ENCODE data around the gene TTF2.

The TTF2 gene

DNA sequence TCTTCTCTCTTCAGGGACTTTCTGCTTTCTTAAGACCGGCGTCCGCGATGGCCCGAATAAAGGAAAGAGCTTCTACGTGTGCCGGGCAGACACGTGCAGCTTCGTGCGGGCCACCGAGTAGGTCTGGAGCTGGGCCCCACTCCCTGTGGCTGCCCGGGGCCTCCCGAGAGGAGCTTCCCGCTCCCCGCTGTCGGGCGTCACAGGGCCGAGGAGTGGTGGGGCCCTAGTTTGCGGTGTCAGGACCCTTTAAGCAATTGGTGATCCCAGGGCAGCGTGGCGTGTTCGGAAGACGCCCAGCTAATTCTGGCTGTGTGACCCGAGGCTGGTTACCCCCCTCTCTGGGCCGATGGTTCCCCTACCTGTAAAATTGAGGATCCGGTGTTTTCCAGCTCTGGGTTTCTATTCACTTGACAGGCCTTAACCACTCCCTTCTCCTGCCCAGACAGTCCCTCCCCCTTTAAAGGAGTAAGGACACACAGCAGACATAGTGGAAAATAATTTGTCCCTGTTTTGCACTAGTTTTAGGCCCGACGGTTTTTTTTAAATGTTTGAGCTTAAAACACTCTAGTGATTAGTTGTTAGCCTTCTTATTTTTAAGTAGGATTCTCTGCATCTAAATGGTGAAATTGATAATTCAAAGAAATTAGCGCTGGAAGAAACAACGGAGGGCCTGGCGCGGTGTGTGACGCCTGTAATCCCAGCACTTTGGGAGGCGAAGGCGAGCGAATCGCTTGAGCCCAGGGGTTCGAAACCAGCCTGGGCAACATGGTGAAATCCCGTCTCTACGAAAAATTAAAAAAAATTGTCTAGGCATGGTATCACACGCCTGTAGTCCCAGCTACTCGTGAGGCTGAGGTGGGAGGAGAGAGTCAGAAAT is 553 bp downstream of the TTF2 start:
- no peaks in the 10 kb centered on the region for H3K27me3 Mint-ChIP-seq (ENCODE audit: low read depth)
- H3K27ac Mint-ChIP-seq = no peak overlapping the region
- H3K36me3 Mint-ChIP-seq (ENCODE audit: low read depth) = peaks cover 27% of the 10 kb centered on the region
- peaks cover 51% of the 10 kb centered on the region for H3K4me1 Mint-ChIP-seq (ENCODE audit: low read depth)
- no peaks in the 10 kb centered on the region for H3K9me3 Mint-ChIP-seq
- H3K4me3 Mint-ChIP-seq = no peak overlapping the region

DNA sequence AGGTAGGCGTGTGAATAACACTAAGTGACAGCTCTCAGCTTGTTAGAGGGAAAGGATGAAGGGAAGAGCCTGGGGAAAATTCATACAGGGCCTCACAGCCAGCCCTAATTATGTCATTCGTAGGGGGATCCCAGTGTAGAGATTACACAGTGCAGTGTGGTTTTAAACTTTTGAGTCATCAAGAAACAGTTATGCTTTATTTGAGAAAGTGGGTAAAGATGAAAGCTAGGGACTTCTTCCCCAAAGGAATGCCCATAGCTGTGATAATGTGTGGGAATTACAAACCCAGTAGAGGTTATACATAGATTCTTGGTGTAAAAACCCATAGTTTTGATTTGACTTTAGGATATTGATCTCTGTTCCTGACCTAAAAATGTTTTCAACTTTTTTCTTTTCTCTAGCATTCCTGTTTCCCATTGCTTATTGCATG is 1.9 kb downstream of the TTF2 start:
- H3K27me3 Mint-ChIP-seq (ENCODE audit: low read depth) = no peaks in the 10 kb centered on the region
- peak overlapping the region; percentile 11 for H3K4me3 Mint-ChIP-seq
- peaks cover 33% of the 10 kb centered on the region for H3K36me3 Mint-ChIP-seq (ENCODE audit: low read depth)
- H3K27ac Mint-ChIP-seq = peak overlapping the region; percentile 52
- H3K4me1 Mint-ChIP-seq (ENCODE audit: low read depth) = peaks cover 49% of the 10 kb centered on the region
- H3K9me3 Mint-ChIP-seq = no peaks in the 10 kb centered on the region

DNA sequence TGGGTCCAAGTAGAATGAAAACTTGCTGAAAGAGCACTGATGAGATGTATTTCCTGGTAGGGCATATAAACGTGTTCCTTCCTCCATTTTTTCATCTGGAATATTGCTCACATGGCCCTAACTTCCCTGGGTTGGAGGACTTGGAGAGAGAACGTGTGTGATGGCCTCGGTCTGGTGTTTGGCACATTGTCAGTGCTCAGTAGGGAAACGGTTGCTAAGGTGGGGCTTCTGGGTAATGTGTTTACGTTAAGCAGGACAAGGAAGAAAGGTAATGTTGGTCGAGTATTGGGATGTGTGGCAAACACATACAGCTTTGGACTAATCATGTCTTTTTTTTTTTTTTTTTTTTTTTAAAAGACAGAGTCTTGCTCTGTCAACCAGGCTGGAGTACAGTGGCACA is 6.2 kb downstream of the TTF2 start:
- Mint-ChIP-seq H3K27ac (no peak overlapping the region), H3K27me3 (ENCODE audit: low read depth) (no peaks in the 10 kb centered on the region), H3K9me3 (no peaks in the 10 kb centered on the region), H3K4me3 (no peak overlapping the region), H3K4me1 (ENCODE audit: low read depth) (peaks cover 33% of the 10 kb centered on the region), H3K36me3 (ENCODE audit: low read depth) (peaks cover 38% of the 10 kb centered on the region)

DNA sequence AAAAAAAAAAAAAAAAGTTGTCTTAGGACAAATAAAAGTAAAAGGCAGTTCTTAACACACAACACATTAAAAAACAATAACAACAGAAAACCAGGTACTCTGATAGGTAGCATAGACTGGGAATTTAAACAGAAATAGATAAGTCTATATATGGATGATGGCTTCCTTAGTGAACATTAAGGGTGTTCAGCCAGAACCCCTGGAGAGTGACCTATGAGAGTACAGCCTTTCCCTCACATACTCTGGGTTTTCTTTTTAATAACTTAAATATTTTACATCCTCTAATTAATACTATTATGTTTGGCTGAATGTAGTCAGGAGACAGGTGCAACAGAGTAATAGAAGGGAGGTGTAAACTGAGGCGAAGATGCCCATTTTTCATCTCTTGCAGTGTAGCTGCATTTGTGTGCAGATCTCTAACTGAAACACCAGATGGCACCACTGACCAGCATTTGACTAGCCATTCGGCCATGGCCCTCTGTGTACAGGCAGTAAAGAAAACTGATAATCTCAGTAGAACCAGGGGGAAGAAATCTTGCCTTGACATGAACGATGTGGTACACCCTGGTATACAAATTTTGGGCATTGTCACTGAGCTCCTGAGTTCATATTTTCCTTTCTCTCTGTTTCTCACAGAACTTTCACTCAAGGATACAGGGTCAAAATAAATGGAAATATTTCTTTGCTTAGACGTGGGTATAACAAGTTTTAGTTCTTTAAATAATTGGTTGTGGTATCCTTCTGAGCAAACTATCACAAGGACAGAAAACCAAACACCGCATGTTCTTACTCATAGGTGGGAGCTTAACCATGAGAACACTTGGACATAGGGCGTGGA is 7.6 kb downstream of the TTF2 start:
- H3K4me3 Mint-ChIP-seq = no peak overlapping the region
- peaks cover 35% of the 10 kb centered on the region for H3K36me3 Mint-ChIP-seq (ENCODE audit: low read depth)

DNA sequence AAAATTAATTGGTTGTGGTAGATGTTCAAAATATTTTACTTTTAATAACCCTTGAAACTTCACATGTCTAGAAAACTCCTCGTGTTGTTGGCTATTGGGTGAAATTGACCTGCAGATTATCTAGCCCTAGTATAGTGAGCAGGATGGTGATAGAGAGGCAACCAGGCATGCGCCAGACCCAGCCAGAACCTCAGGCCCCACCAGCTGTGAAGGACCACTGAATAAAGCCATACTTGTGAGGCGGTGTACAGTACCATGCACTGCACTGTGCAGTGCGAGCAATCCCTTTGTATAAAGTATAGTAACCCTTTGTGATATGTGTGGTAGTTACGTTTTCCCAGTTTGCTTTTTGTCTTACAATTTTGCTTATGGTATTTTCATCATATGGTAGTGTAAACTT is 8.5 kb downstream of the TTF2 start:
- H3K36me3 Mint-ChIP-seq (ENCODE audit: low read depth) = peaks cover 33% of the 10 kb centered on the region
- peaks cover 18% of the 10 kb centered on the region for H3K4me1 Mint-ChIP-seq (ENCODE audit: low read depth)
- H3K27ac Mint-ChIP-seq = no peak overlapping the region
- H3K4me3 Mint-ChIP-seq = no peak overlapping the region
- H3K27me3 Mint-ChIP-seq (ENCODE audit: low read depth) = no peaks in the 10 kb centered on the region
- no peaks in the 10 kb centered on the region for H3K9me3 Mint-ChIP-seq

More for the DNA sequence above, 7.6 kb downstream of the TTF2 start:
- no peaks in the 10 kb centered on the region for H3K9me3 Mint-ChIP-seq
- H3K4me1 Mint-ChIP-seq (ENCODE audit: low read depth) = peaks cover 24% of the 10 kb centered on the region
- no peaks in the 10 kb centered on the region for H3K27me3 Mint-ChIP-seq (ENCODE audit: low read depth)
- peak overlapping the region; percentile 17 for H3K27ac Mint-ChIP-seq

DNA sequence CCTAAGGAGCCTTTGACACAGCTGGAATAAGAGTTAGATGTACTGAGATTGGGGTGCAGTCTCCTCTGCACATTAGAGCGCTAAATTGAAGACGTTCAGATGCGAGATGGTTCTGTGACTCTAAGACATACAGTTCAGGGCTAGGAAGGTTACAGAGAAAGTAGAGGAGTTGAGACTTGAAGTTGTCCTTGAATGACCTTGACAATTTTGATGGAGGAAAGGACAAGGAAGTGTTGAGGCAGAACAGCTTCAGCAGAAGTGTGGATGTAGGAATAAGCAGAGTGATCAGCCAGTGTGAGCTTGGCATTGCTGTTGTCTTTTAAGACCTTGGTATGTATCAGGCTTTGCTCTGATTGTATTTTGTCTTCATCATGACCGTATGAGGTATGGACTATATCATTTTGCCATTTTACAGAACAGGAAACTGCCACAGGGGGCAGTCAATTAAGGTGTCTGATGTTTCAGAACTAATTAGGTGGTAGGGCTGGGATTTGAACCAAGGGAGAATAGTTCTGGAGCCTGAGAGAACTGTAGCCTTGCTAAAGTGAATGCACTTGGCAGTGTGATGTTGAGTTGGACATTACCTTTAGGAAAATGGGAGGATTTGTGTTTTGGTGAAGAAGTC is 9.2 kb downstream of the TTF2 start:
- Mint-ChIP-seq H3K9me3 (no peaks in the 10 kb centered on the region), H3K4me3 (no peak overlapping the region), H3K4me1 (ENCODE audit: low read depth) (peaks cover 12% of the 10 kb centered on the region), H3K27ac (no peak overlapping the region), H3K27me3 (ENCODE audit: low read depth) (no peaks in the 10 kb centered on the region), H3K36me3 (ENCODE audit: low read depth) (peaks cover 35% of the 10 kb centered on the region)

DNA sequence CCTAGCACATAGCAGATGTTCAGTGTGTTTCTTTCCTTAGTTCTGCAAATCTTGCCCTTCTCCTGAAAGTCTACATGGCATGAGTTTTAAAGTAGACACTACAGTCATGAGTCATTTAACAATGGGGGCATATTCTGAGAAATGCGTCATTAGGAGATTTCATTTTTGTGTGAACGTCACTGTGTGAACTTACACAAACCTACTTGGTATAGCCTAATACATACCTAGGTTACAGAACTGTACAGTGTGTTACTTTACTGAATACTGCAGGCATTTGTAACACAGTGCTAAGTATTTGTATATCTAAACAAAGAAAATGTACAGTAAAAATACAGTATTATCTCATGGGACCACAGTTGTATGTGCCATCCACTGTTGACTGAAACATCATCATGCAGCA is 10.0 kb downstream of the TTF2 start:
- Mint-ChIP-seq H3K27ac (no peak overlapping the region), H3K36me3 (ENCODE audit: low read depth) (peaks cover 35% of the 10 kb centered on the region), H3K4me1 (ENCODE audit: low read depth) (peaks cover 10% of the 10 kb centered on the region), H3K9me3 (no peaks in the 10 kb centered on the region), H3K4me3 (no peak overlapping the region), H3K27me3 (ENCODE audit: low read depth) (no peaks in the 10 kb centered on the region)

DNA sequence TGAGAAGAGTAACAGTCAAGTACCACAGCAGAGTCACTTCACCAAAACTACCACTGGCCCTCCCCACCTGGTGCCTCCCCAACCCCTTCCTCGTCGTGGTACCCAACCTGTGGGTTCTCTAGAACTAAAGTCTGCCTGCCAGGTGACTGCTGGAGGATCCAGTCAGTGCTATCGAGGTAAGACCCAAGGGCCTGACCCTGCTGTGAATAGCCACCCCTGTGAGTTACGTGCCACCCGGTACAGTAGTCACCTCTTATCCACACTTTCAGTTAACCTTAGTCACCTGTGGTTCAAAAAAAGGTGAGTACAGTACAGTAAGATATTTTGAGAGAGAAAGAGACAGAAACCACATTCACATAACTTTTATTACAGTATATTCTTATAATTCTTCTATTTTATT is 16.5 kb downstream of the TTF2 start:
- H3K27ac Mint-ChIP-seq = peak overlapping the region; percentile 2
- H3K4me3 Mint-ChIP-seq = no peak overlapping the region
- H3K27me3 Mint-ChIP-seq (ENCODE audit: low read depth) = no peaks in the 10 kb centered on the region
- peaks cover 58% of the 10 kb centered on the region for H3K36me3 Mint-ChIP-seq (ENCODE audit: low read depth)
- no peaks in the 10 kb centered on the region for H3K9me3 Mint-ChIP-seq
- peaks cover 10% of the 10 kb centered on the region for H3K4me1 Mint-ChIP-seq (ENCODE audit: low read depth)

DNA sequence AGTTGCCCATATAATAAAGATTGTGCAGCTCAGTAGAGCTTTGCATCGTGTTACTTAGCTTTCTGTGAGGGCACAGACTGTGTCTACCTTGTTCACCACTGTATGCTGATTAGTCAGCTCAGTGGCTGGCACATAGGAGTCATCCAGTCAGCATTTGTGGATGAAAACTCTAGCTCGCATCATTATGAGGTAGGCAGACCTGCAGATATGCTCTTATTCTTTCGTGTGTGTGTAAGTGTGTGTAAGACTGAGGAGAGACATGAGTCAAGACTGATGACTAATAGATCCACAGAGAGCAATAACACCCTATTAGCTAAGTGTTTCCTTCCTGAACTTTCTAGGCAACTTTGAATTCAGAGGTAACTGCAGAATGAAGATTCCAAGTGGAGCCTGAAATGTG is 17.1 kb downstream of the TTF2 start:
- Mint-ChIP-seq H3K9me3 (no peaks in the 10 kb centered on the region), H3K27me3 (ENCODE audit: low read depth) (no peaks in the 10 kb centered on the region), H3K4me1 (ENCODE audit: low read depth) (peaks cover 8% of the 10 kb centered on the region), H3K4me3 (no peak overlapping the region), H3K36me3 (ENCODE audit: low read depth) (peaks cover 57% of the 10 kb centered on the region), H3K27ac (peak overlapping the region; percentile 16)

DNA sequence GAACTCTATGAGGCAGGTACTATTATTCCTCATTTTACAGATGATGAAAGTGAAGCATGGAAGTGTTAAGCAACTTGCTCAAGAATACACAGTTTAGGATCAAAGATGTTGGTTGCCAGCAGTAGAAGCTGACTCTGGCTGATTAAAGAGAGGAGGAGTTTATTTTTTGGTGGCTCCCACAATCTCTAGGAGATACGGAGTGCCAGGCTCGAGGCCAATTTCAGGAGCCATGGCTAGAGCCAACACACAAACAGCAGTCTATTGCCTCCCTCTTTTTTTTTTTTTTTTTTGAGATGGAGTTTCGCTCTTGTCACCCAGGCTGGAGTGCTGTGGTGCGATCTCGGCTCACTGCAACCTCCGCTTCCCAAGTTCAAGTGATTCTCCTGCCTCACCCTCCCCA is 19.6 kb downstream of the TTF2 start:
- H3K36me3 Mint-ChIP-seq (ENCODE audit: low read depth) = peaks cover 61% of the 10 kb centered on the region

DNA sequence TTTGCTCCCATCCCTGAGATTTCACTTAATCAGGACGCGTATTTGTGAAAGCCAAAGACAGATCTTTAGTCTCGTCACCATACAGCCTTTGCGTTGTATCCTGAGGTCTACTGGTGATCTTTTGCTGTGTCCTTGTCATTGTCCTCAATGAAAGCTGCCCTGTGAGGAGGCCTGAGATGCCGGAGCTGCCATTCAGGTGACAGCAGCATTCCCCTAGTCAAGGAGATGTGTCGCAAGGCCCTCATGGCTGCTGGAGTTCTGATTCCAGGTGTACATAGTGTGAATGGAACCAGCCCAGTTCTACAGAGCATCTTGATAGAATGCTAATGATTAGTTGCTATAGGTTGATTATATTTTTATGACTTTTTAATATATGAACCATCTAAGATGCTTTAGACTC is 24.1 kb downstream of the TTF2 start:
- H3K36me3 Mint-ChIP-seq (ENCODE audit: low read depth) = peaks cover 46% of the 10 kb centered on the region

More for the DNA sequence above, 19.6 kb downstream of the TTF2 start:
- H3K4me1 Mint-ChIP-seq (ENCODE audit: low read depth) = peaks cover 8% of the 10 kb centered on the region
- H3K4me3 Mint-ChIP-seq = no peak overlapping the region
- H3K27me3 Mint-ChIP-seq (ENCODE audit: low read depth) = no peaks in the 10 kb centered on the region
- H3K9me3 Mint-ChIP-seq = no peaks in the 10 kb centered on the region
- H3K27ac Mint-ChIP-seq = no peak overlapping the region

DNA sequence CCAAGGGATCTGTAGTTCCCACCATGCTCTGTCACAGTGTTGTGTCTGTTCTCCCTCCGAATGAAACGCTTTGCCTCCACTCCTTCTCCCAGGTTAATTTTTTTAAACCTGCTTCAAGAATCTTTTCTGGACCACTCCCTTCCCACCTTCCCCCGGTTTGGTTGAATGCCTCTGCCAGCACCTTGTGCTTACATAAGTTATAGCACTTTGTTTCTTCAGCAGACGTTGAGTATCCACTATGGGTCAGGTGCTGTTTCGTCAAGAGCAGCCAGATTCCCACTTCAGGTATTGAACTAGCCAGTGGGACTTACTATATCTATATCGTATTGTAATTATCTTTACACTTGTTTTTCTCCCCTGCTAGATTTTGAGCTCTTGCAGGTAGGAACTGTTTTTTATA is 27.6 kb downstream of the TTF2 start:
- H3K4me1 Mint-ChIP-seq (ENCODE audit: low read depth) = peaks cover 1% of the 10 kb centered on the region
- H3K36me3 Mint-ChIP-seq (ENCODE audit: low read depth) = peaks cover 53% of the 10 kb centered on the region
- no peaks in the 10 kb centered on the region for H3K27me3 Mint-ChIP-seq (ENCODE audit: low read depth)
- no peak overlapping the region for H3K27ac Mint-ChIP-seq
- H3K4me3 Mint-ChIP-seq = no peak overlapping the region
- H3K9me3 Mint-ChIP-seq = no peaks in the 10 kb centered on the region

More for the DNA sequence above, 24.1 kb downstream of the TTF2 start:
- Mint-ChIP-seq H3K27me3 (ENCODE audit: low read depth) (no peaks in the 10 kb centered on the region), H3K4me3 (no peak overlapping the region), H3K4me1 (ENCODE audit: low read depth) (no peaks in the 10 kb centered on the region), H3K9me3 (no peaks in the 10 kb centered on the region), H3K27ac (no peak overlapping the region)

DNA sequence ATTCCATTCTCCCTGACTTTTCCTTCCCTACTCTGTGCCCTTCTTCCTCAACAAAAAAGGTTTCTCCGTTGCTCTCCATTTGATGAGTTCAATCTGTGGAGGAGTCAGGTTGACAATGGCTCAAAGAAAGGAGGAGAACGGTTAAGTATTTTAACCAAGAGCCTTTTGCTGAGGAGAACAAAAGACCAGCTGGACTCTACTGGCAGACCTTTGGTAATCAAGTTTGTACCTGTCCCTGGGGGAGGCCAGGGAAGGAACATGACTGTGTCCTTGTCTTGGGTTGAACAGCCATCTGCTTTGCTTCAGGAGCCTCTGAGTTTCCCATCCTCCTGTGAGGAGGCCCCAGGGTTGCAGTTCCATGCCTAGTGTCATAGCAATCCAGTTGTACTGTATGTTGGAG is 29.9 kb downstream of the TTF2 start:
- peaks cover 51% of the 10 kb centered on the region for H3K36me3 Mint-ChIP-seq (ENCODE audit: low read depth)
- H3K4me1 Mint-ChIP-seq (ENCODE audit: low read depth) = peaks cover 15% of the 10 kb centered on the region
- H3K4me3 Mint-ChIP-seq = no peak overlapping the region
- H3K9me3 Mint-ChIP-seq = no peaks in the 10 kb centered on the region
- no peaks in the 10 kb centered on the region for H3K27me3 Mint-ChIP-seq (ENCODE audit: low read depth)
- H3K27ac Mint-ChIP-seq = no peak overlapping the region

DNA sequence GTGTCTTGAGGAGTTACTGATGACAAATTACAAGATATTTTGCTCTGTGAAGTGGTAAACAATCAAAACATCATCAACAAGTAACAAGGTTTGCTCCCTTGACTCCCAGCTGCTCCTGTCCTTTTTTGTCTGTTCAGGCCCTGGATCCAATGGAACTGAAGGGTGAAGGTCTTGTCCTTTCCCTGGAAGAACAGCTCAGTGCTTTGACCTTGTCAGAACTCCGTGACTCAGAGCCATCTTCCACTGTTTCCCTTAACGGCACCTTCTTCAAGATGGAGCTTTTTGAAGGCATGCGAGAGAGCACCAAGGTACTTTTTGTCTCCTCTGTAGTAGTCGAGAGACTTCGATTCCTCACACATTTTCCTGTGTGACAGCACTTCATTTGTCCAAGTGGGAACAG is 32.5 kb downstream of the TTF2 start:
- Mint-ChIP-seq H3K9me3 (no peaks in the 10 kb centered on the region), H3K27me3 (ENCODE audit: low read depth) (no peaks in the 10 kb centered on the region), H3K36me3 (ENCODE audit: low read depth) (peaks cover 56% of the 10 kb centered on the region), H3K27ac (peak overlapping the region; percentile 11), H3K4me3 (no peak overlapping the region), H3K4me1 (ENCODE audit: low read depth) (peaks cover 15% of the 10 kb centered on the region)

Measured in T-helper 1 cell treated with Interleukin-12 subunit alpha and Interleukin-12 subunit beta and Interleukin-4 antibody, amounts not matched to agents 30 μg/mL and 1 μg/mL, for 36 hours (primary cell).